Glomerular visceral epithelial cell (primary cell): Measurements from ENCODE around the gene TPP1.

Experiments used
- DNase-seq: peaks from one replicate; pipeline ENCODE4 v3.0.0-alpha.2; 2016; ENCODE audit errors: extremely low spot score

The TPP1 gene

GRCh38 chr11:6563121-6563619 lies 56.1 kb downstream of the TPP1 start:
- DNase-seq = no peak
